ENCODE data around the gene IRAK2. TPM values are rescaled to one million over a fixed set of nuclear protein-coding genes. Genes with fewer than 3 reads are reported as not detected.
"Not testable (repeated sequence)": the region's sequence is repeated elsewhere in the genome, so short reads cannot be mapped to it uniquely, and the experiment has no call there.

The IRAK2 gene
- total and polyA plus RNA-seq, 2 experiments from 2014 or later = 1.1 to 2.1 TPM

DNA sequence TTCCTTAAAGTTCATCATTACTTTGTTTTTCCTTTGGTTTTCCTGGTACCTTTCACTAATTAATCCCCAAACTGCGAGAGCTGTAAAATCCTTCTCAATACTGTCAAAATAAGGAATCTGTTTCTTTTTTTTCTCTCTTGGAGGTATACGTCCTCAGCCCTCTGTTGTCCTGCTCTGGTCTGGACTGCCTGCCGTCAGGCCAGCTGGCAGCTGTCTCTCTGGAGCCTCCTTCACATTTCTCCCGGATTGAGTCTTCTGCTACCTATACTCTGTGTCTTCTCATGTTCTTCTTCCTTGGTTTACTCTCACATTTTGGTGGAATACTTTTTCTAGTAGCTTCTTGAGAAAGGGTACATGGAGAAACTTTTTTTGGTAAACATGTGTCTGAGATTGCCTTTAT, 97.3 kb downstream of the IRAK2 start:
- Histone ChIP-seq H3F3A (ENCODE audit: insufficient read depth) (peaks cover 13% of the 10 kb centered on the region; the same call in 1 of the 2 replicates), H2AFZ (no peak overlapping the region), H3K9me3 (ENCODE audit: low read depth) (no peaks in the 10 kb centered on the region), H3K9ac (no peak overlapping the region), H3K9me2 (ENCODE audit: insufficient read depth) (no peaks in the 10 kb centered on the region), H3K4me1 (ENCODE audit: insufficient read depth) (peaks cover 11% of the 10 kb centered on the region), H3K4me2 (ENCODE audit: unreplicated experiment) (no peak overlapping the region), H4K20me1 (ENCODE audit: insufficient read depth) (no peaks in the 10 kb centered on the region; the same call in 1 of the 2 replicates), H3K27me3 (replicated peaks; ENCODE audit: insufficient read depth) (no peaks in the 10 kb centered on the region), H3K27ac (no peak overlapping the region), H3K79me2 (ENCODE audit: insufficient read depth) (peaks cover 87% of the 10 kb centered on the region), H3K4me3 (no peak overlapping the region), H3K36me3 (ENCODE audit: low read depth) (peaks cover 6% of the 10 kb centered on the region; the same call in 1 of the 2 replicates)
- no peak for DNase-seq
- TF ChIP-seq EZH2phosphoT487 (IDR thresholded peaks at IDR 0.05; ENCODE audit: insufficient read depth, low read depth) (no peak), EZH2 (IDR thresholded peaks at IDR 0.05; ENCODE audit: insufficient read depth, poor library complexity, severe bottlenecking) (no peak)
- in situ Hi-C loops (cut with MboI) = no loop called here
- 76 to 80% methylated on average over 4 of the region's 4 CpGs for WGBS, 2 experiments (ENCODE audit: low coverage in 1 of 2, low lambda C conversion rate in 2 of 2, missing lambda C conversion rate in 2 of 2)

DNA sequence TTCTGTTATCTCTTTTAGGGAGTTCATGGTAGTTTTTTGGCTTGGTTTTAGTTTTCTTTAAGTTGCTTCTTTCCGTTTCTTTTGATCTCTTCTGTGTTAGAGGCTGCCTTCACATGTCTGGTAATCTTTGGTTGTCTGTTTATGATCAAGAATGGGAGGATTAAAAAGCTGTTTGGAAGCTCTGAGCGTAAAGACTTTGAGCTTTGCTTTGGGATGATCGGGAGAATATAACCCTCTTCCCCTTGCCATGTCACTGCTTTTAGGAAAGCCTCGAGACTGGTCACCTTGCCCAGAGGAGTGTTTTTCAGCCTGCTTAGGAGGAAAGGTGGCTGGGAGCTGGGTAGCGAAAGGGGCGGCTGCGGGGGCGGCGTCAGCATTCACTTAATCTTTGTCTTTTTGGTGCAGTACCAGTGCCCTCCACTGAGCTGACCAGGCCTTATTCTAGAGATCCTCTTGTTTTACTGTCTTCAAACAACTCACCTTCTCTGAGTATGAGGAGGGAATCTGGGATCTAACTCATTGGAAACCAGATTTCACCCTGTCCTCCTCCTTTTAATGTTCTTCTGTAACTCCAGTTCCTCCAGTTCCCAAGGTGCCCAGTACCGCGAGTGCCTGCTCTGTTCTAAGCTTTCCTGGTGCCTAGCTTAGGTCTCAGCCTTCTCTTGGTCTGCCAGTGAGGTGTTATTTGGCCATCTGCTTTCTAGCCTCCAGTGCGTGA, 99.1 kb downstream of the IRAK2 start:
- Histone ChIP-seq H3K4me3 (peak overlapping the region; percentile 57), H3K36me3 (ENCODE audit: low read depth) (peaks cover 6% of the 10 kb centered on the region; the same call in 1 of the 2 replicates), H3K27me3 (replicated peaks; ENCODE audit: insufficient read depth) (no peaks in the 10 kb centered on the region), H3K4me2 (ENCODE audit: unreplicated experiment) (peak overlapping the region; percentile 55), H3K4me1 (ENCODE audit: insufficient read depth) (peaks cover 14% of the 10 kb centered on the region), H4K20me1 (ENCODE audit: insufficient read depth) (peaks cover 5% of the 10 kb centered on the region; the same call in 1 of the 2 replicates), H2AFZ (peak overlapping the region; percentile 71), H3K27ac (peak overlapping the region; percentile 14), H3K79me2 (ENCODE audit: insufficient read depth) (peaks cover 87% of the 10 kb centered on the region), H3K9me3 (ENCODE audit: low read depth) (no peaks in the 10 kb centered on the region), H3F3A (ENCODE audit: insufficient read depth) (peaks cover 13% of the 10 kb centered on the region; the same call in 1 of the 2 replicates), H3K9me2 (ENCODE audit: insufficient read depth) (no peaks in the 10 kb centered on the region), H3K9ac (peak overlapping the region; percentile 39)
- 25 to 33% methylated on average over 12 of the region's 12 CpGs for WGBS, 2 experiments (ENCODE audit: low coverage in 1 of 2, low lambda C conversion rate in 2 of 2, missing lambda C conversion rate in 2 of 2)
- peak; percentile 81 for DNase-seq
- TF ChIP-seq EZH2phosphoT487 (IDR thresholded peaks at IDR 0.05; ENCODE audit: insufficient read depth, low read depth) (no peak), EZH2 (IDR thresholded peaks at IDR 0.05; ENCODE audit: insufficient read depth, poor library complexity, severe bottlenecking) (no peak)
- in situ Hi-C loops (cut with MboI) = no loop called here

DNA sequence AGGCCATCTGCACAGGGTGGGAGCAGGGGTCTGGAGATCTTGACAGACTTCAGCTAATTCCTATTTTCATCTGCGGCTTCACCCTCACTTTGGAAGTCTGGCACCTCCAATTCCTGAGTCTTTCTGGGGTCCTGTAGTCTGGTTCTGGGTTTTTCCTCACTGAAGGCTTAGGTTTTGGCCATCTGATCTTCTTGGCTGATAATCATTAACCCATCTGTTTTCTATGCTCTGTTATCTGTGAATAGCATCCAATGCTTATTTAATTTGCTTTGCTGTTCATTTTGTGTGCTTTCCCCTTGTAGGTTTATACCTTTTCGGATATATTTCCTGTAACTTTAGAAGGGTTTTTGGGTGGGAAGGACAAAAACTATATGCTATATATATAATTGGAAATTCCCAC, 101.1 kb downstream of the IRAK2 start:
- no peaks in the 10 kb centered on the region for H3K9me3 ChIP-seq (ENCODE audit: low read depth)
- DNase-seq = no peak
- no peak overlapping the region for H3K9ac ChIP-seq
- H3K9me2 ChIP-seq (ENCODE audit: insufficient read depth) = no peaks in the 10 kb centered on the region
- peaks cover 14% of the 10 kb centered on the region for H3K4me1 ChIP-seq (ENCODE audit: insufficient read depth)
- in situ Hi-C loops (cut with MboI) = no loop called here
- H2AFZ ChIP-seq = no peak overlapping the region
- 98 to 100% methylated on average over 2 of the region's 2 CpGs for WGBS, 2 experiments (ENCODE audit: low coverage in 1 of 2, low lambda C conversion rate in 2 of 2, missing lambda C conversion rate in 2 of 2)
- peaks cover 94% of the 10 kb centered on the region for H3K79me2 ChIP-seq (ENCODE audit: insufficient read depth)
- H3K4me2 ChIP-seq (ENCODE audit: unreplicated experiment) = no peak overlapping the region
- peaks cover 8% of the 10 kb centered on the region; the same call in 1 of the 2 replicates for H4K20me1 ChIP-seq (ENCODE audit: insufficient read depth)
- no peak overlapping the region for H3K4me3 ChIP-seq
- TF ChIP-seq EZH2phosphoT487 (IDR thresholded peaks at IDR 0.05; ENCODE audit: insufficient read depth, low read depth) (no peak), EZH2 (IDR thresholded peaks at IDR 0.05; ENCODE audit: insufficient read depth, poor library complexity, severe bottlenecking) (no peak)
- peaks cover 13% of the 10 kb centered on the region; the same call in 1 of the 2 replicates for H3F3A ChIP-seq (ENCODE audit: insufficient read depth)
- H3K27me3 ChIP-seq (replicated peaks; ENCODE audit: insufficient read depth) = no peaks in the 10 kb centered on the region
- H3K36me3 ChIP-seq (ENCODE audit: low read depth) = 0 out of 2 replicates have a peak, but pooled peaks cover 6% of the 10 kb centered on the region
- no peak overlapping the region for H3K27ac ChIP-seq

DNA sequence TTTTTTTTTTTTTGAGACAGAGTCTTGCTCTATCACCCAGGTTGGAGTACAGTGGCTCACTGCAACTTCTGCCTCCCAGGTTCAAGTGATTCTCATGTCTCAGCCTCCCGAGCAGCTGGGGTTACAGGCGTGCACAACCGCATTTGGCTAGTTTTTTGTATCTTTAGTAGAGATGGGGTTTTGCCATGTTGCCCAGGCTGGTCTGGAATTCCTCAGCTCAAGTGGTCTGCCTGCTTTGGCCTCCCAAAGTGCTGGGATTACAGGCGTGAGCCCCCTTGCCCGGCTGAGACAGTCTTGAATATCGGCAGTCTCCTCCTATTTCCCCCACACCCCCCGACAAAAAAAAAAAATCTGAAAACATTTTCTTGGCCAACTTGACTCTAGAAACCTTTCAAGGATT, 102.2 kb downstream of the IRAK2 start:
- WGBS, 2 experiments (ENCODE audit: low coverage in 1 of 2, low lambda C conversion rate in 2 of 2, missing lambda C conversion rate in 2 of 2) = 40 to 47% methylated on average over 7 of the region's 7 CpGs
- H3K9me3 ChIP-seq (ENCODE audit: low read depth); H2AFZ ChIP-seq; H3K27ac ChIP-seq; H3K36me3 ChIP-seq (ENCODE audit: low read depth); H3K4me3 ChIP-seq; H3K27me3 ChIP-seq (replicated peaks; ENCODE audit: insufficient read depth); H3K9ac ChIP-seq; H3K9me2 ChIP-seq (ENCODE audit: insufficient read depth); H3K4me2 ChIP-seq (ENCODE audit: unreplicated experiment); H4K20me1 ChIP-seq (ENCODE audit: insufficient read depth); in situ Hi-C loops (cut with MboI); DNase-seq: not testable (repeated sequence)
- peaks cover 100% of the 10 kb centered on the region for H3K79me2 ChIP-seq (ENCODE audit: insufficient read depth)
- peaks cover 13% of the 10 kb centered on the region; the same call in 1 of the 2 replicates for H3F3A ChIP-seq (ENCODE audit: insufficient read depth)
- H3K4me1 ChIP-seq (ENCODE audit: insufficient read depth) = peaks cover 14% of the 10 kb centered on the region
